ENCODE measurements around the gene NEO1.

Gene NEO1

DNA sequence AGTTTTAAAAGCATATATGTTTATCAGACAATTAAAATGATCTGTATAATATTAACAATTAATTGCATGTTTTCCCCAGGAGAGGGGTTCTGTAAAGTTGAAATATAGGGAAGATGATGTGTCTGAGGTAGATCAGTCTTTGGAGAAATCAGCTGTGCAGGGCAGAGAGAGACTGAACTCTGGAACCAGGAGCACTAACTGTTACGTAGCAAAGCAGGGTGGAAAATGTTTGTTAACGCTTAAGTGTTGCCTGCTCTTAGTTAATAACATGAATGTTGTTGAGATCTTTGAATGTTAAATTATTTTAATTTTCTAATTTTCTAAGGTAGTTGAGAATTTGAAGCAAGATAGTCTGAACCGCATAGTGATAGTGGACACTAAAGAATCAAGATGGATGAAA lies 57.5 kb downstream of the NEO1 start:
- TF ChIP-seq TAF1 (IDR thresholded peaks at IDR 0.05; ENCODE audit: borderline replicate concordance, insufficient read depth, low read length): no peak
- no peak for TF ChIP-seq POLR2AphosphoS5 (IDR thresholded peaks at IDR 0.05; ENCODE audit: low read depth, low read length)
- no peak for TF ChIP-seq SIN3A (IDR thresholded peaks at IDR 0.05; ENCODE audit: borderline replicate concordance, insufficient read depth, low read length)
- no peak for TF ChIP-seq FOXP2 (optimal IDR thresholded peaks at IDR 0.05; ENCODE audit: borderline replicate concordance, extremely low read depth, extremely low read length, insufficient read depth)
- TF ChIP-seq, protein P1, sequence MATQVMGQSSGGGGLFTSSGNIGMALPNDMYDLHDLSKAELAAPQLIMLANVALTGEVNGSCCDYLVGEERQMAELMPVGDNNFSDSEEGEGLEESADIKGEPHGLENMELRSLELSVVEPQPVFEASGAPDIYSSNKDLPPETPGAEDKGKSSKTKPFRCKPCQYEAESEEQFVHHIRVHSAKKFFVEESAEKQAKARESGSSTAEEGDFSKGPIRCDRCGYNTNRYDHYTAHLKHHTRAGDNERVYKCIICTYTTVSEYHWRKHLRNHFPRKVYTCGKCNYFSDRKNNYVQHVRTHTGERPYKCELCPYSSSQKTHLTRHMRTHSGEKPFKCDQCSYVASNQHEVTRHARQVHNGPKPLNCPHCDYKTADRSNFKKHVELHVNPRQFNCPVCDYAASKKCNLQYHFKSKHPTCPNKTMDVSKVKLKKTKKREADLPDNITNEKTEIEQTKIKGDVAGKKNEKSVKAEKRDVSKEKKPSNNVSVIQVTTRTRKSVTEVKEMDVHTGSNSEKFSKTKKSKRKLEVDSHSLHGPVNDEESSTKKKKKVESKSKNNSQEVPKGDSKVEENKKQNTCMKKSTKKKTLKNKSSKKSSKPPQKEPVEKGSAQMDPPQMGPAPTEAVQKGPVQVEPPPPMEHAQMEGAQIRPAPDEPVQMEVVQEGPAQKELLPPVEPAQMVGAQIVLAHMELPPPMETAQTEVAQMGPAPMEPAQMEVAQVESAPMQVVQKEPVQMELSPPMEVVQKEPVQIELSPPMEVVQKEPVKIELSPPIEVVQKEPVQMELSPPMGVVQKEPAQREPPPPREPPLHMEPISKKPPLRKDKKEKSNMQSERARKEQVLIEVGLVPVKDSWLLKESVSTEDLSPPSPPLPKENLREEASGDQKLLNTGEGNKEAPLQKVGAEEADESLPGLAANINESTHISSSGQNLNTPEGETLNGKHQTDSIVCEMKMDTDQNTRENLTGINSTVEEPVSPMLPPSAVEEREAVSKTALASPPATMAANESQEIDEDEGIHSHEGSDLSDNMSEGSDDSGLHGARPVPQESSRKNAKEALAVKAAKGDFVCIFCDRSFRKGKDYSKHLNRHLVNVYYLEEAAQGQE (IDR thresholded peaks at IDR 0.05; ENCODE audit: insufficient read depth in 1 of 2, low read depth in 2 of 2, low read length in 2 of 2): no peak

DNA sequence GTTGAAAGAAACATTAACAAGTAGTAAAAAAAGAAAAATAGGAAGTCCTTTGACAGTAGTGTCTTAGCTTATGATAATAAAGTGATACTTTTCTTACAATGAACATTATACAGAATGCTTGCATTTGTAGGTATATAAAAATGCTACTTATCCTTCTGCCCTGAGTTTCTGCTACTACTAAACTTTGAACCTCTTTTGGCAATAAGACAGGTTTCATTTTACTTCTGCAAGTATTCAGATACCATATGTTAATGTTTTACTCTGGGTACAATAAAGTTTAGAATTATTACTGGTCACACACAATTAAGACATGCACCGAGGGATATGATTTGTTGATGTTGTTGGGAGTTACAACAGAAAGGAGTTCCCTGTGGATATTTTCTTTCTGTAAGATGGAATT lies 57.9 kb downstream of the NEO1 start:
- no peak for TF ChIP-seq SIN3A (IDR thresholded peaks at IDR 0.05; ENCODE audit: borderline replicate concordance, insufficient read depth, low read length)
- TF ChIP-seq, protein P1 (IDR thresholded peaks at IDR 0.05; ENCODE audit: insufficient read depth in 1 of 2, low read depth in 2 of 2, low read length in 2 of 2): no peak
- no peak for TF ChIP-seq FOXP2 (optimal IDR thresholded peaks at IDR 0.05; ENCODE audit: borderline replicate concordance, extremely low read depth, extremely low read length, insufficient read depth)
- no peak for TF ChIP-seq POLR2AphosphoS5 (IDR thresholded peaks at IDR 0.05; ENCODE audit: low read depth, low read length)

DNA sequence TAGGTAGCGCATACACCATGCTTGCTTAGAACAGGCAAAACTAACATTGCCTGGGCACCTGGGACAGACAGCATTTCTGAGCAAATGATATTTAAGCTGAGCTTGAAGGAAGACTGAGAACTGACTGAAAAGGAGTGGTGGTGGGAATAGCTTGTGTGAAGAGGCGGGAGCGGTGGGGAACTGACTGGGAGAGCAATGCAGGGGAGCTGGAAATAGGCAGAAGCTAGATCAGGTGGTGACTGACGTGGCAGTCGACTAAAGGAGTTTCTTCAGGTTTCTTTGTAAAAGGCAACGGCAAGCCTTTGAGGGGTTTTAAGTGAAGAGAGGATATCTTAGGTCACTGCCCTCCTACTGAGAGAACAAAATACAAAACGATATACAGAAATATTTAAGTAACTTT lies 61.8 kb downstream of the NEO1 start:
- no peak for TF ChIP-seq FOXP2 (optimal IDR thresholded peaks at IDR 0.05; ENCODE audit: borderline replicate concordance, extremely low read depth, extremely low read length, insufficient read depth)
- TF ChIP-seq POLR2AphosphoS5 (IDR thresholded peaks at IDR 0.05; ENCODE audit: low read depth, low read length): no peak
- TF ChIP-seq TAF1 (IDR thresholded peaks at IDR 0.05; ENCODE audit: borderline replicate concordance, insufficient read depth, low read length): no peak
- no peak for TF ChIP-seq SIN3A (IDR thresholded peaks at IDR 0.05; ENCODE audit: borderline replicate concordance, insufficient read depth, low read length)
- TF ChIP-seq, protein P1 (IDR thresholded peaks at IDR 0.05; ENCODE audit: insufficient read depth in 1 of 2, low read depth in 2 of 2, low read length in 2 of 2): no peak

DNA sequence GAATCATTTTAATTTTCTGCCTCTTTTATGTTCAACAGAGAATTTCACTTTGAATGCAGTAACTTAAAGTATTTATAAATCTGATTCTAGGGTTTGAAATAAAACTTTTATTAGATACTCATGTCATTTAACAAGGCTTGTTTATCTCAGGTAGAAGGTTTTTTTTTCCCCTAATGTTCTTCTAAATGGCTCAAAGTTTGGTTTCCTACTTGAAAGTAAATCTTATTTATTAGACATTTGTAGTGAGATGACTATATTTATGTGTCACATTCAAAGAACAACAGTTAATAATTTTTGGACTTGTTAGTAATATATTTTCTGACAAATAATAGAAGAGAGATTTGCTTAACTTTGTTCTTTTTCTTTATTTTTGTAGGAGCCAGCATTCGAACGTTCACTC lies 63.9 kb downstream of the NEO1 start:
- TF ChIP-seq TAF1 (IDR thresholded peaks at IDR 0.05; ENCODE audit: borderline replicate concordance, insufficient read depth, low read length) (no peak), FOXP2 (optimal IDR thresholded peaks at IDR 0.05; ENCODE audit: borderline replicate concordance, extremely low read depth, extremely low read length, insufficient read depth) (no peak), POLR2AphosphoS5 (IDR thresholded peaks at IDR 0.05; ENCODE audit: low read depth, low read length) (no peak), SIN3A (IDR thresholded peaks at IDR 0.05; ENCODE audit: borderline replicate concordance, insufficient read depth, low read length) (no peak)
- TF ChIP-seq, protein P1 (IDR thresholded peaks at IDR 0.05; ENCODE audit: insufficient read depth in 1 of 2, low read depth in 2 of 2, low read length in 2 of 2): no peak

DNA sequence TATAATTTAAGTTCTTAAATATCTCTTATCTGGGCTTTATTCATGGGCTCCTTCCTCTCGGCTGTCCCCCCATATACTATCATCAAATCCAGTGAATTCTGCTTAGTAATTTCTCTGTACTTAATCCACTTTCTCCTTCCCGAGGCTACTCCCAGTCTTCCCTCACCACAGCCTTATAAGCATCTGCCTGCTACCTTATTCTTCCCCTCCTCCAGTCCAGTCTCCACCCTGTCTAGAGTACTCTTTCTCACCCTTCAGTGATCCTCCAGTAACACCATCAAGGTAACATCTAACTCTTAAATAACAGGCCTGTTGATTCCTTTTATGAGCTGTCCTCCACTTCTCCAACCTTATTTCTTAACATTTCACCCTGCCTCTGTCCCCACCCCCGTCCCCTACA lies 65.8 kb downstream of the NEO1 start:
- TF ChIP-seq, protein P1 (IDR thresholded peaks at IDR 0.05; ENCODE audit: insufficient read depth in 1 of 2, low read depth in 2 of 2, low read length in 2 of 2): no peak
- TF ChIP-seq POLR2AphosphoS5 (IDR thresholded peaks at IDR 0.05; ENCODE audit: low read depth, low read length) (no peak), SIN3A (IDR thresholded peaks at IDR 0.05; ENCODE audit: borderline replicate concordance, insufficient read depth, low read length) (no peak), TAF1 (IDR thresholded peaks at IDR 0.05; ENCODE audit: borderline replicate concordance, insufficient read depth, low read length) (no peak), FOXP2 (optimal IDR thresholded peaks at IDR 0.05; ENCODE audit: borderline replicate concordance, extremely low read depth, extremely low read length, insufficient read depth) (no peak)

Measured in PFSK-1 (cell line).